Measurements from ENCODE around the gene CCDC170. TPM values are rescaled to one million over a fixed set of nuclear protein-coding genes. Genes with fewer than 3 reads are reported as not detected.

The CCDC170 gene
- total RNA-seq, 1 donor from 2014 or later: 4.1 TPM

- no peak for DNase-seq
Measured at GRCh38 chr6:151658091-151658490, 164.3 kb downstream of the CCDC170 start.

- DNase-seq: no peak
Measured at GRCh38 chr6:151659212-151659611, 165.4 kb downstream of the CCDC170 start.

GRCh38 chr6:151661509-151661908 is 167.7 kb downstream of the CCDC170 start:
- no peak for DNase-seq

GRCh38 chr6:151661928-151662327 is 168.1 kb downstream of the CCDC170 start:
- no peak for DNase-seq

GRCh38 chr6:151663559-151663958 is 169.7 kb downstream of the CCDC170 start:
- DNase-seq: no peak

- no peak for DNase-seq
Measured at GRCh38 chr6:151664390-151664789, 170.6 kb downstream of the CCDC170 start.

GRCh38 chr6:151665329-151665728 is 171.5 kb downstream of the CCDC170 start:
- no peak for DNase-seq

GRCh38 chr6:151666526-151666925 is 172.7 kb downstream of the CCDC170 start:
- DNase-seq: no peak

- no peak for DNase-seq
Measured at GRCh38 chr6:151669208-151669560, 175.4 kb downstream of the CCDC170 start.

- no peak for DNase-seq
Measured at GRCh38 chr6:151670116-151670515, 176.3 kb downstream of the CCDC170 start.

Small RNA genes lying within 50 kb of the gene (small RNA-seq; reads per million reads assigned to genes)
- gene RNU6-813P (ENCODE audit: low replicate concordance): not detected

Other genes with a start within 250 kb of the CCDC170 start
- 5.8 TPM for gene ZBTB2, start 102.5 kb upstream of the CCDC170 start, total RNA-seq
- 39.0 TPM for gene RMND1, start 41.9 kb upstream of the CCDC170 start, total RNA-seq

All from tongue (tissue), 3 donors.